ENCODE measurements around the gene NGB.

NGB gene

DNA sequence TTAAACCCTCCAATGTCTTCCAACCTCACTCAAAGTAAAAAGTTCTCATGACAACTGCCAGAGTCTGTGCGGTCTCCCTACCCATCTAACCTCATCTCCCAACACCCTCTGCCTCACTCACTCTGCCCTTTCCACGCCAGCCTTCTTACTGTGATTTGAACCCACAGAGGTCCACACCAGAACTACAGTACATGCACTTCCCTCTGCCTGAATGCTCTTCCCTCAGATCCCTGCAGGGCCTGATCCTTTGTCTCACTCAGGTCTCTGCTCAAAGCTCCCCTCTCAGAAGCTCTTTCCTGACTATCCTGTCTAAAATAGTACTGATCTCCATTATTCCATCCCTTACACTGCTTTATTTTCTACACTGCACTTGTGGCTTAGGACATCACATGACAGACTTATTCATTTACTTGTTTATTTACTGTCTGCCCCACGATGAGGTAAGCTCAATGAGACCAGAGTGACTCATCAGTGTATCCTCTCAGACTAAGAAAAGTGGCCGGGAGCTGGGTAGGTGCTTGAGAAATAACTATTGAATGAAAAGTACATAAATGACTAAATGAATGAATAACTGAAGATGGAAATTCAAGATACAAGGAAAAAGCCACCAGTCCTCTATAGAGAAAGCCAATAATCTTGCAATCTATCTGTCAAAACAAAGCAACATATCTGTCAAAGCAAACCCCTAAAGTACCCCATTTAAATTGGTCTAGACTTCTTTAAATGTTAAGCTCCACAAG, 32.6 kb upstream of the NGB start:
- no peak overlapping the region for H3K4me3 ChIP-seq (ENCODE audit: low read length)
- no peaks in the 10 kb centered on the region for H3K36me3 ChIP-seq (ENCODE audit: control insufficient read depth, low read length)
- no peaks in the 10 kb centered on the region for H3K9me2 ChIP-seq (replicated peaks; ENCODE audit: control insufficient read depth, low read length)
- H3K27ac ChIP-seq (ENCODE audit: low read depth, low read length): no peak overlapping the region
- TF ChIP-seq CTCF (IDR thresholded peaks at IDR 0.05; ENCODE audit: low read depth, low read length, poor library complexity, severe bottlenecking): no peak
- TF ChIP-seq EZH2phosphoT487 (IDR thresholded peaks at IDR 0.05; ENCODE audit: borderline replicate concordance, low read length): no peak
- H3K27me3 ChIP-seq (ENCODE audit: control insufficient read depth, low read length): no peaks in the 10 kb centered on the region
- H4K20me1 ChIP-seq (ENCODE audit: control insufficient read depth, insufficient read depth, low read depth, low read length): no peaks in the 10 kb centered on the region
- H3F3A ChIP-seq (ENCODE audit: control insufficient read depth, insufficient read depth): no peaks in the 10 kb centered on the region
- no peaks in the 10 kb centered on the region for H3K79me2 ChIP-seq (ENCODE audit: control insufficient read depth, low read length)
- H3K4me2 ChIP-seq (ENCODE audit: low read length): no peak overlapping the region
- H3K9me3 ChIP-seq (ENCODE audit: control insufficient read depth, insufficient read depth, low read length): no peaks in the 10 kb centered on the region
- H3K4me1 ChIP-seq (ENCODE audit: control insufficient read depth, low read length): no peaks in the 10 kb centered on the region

DNA sequence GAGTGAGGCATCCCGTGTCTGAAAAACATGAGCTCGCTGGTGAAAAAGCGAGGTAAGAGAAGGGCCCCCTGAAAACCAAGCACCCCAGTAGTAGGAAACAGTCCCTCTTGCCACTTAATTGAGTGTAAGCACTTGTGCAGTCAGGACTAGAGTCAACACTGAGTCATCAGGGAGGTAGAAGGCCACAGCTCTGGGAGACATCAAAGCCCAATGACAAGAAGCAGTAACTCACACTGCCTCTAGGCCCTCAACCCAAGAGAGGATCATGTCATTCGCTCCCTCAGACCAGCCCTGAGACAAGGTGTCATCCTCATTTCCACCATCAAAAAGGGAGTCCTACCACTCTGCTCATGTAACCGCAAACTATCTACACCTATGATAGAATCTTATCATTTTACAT, 31.9 kb upstream of the NGB start:
- Histone ChIP-seq H3K9me2 (replicated peaks; ENCODE audit: control insufficient read depth, low read length) (no peaks in the 10 kb centered on the region), H3K9me3 (ENCODE audit: control insufficient read depth, insufficient read depth, low read length) (no peaks in the 10 kb centered on the region), H3K27me3 (ENCODE audit: control insufficient read depth, low read length) (no peaks in the 10 kb centered on the region), H3F3A (ENCODE audit: control insufficient read depth, insufficient read depth) (no peaks in the 10 kb centered on the region), H4K20me1 (ENCODE audit: control insufficient read depth, insufficient read depth, low read depth, low read length) (no peaks in the 10 kb centered on the region), H3K79me2 (ENCODE audit: control insufficient read depth, low read length) (no peaks in the 10 kb centered on the region), H3K27ac (ENCODE audit: low read depth, low read length) (no peak overlapping the region), H3K4me3 (ENCODE audit: low read length) (no peak overlapping the region), H3K4me1 (ENCODE audit: control insufficient read depth, low read length) (no peaks in the 10 kb centered on the region), H3K36me3 (ENCODE audit: control insufficient read depth, low read length) (no peaks in the 10 kb centered on the region; the same call in 1 of the 2 replicates), H3K4me2 (ENCODE audit: low read length) (no peak overlapping the region)
- TF ChIP-seq CTCF (IDR thresholded peaks at IDR 0.05; ENCODE audit: low read depth, low read length, poor library complexity, severe bottlenecking) (no peak), EZH2phosphoT487 (IDR thresholded peaks at IDR 0.05; ENCODE audit: borderline replicate concordance, low read length) (no peak)

DNA sequence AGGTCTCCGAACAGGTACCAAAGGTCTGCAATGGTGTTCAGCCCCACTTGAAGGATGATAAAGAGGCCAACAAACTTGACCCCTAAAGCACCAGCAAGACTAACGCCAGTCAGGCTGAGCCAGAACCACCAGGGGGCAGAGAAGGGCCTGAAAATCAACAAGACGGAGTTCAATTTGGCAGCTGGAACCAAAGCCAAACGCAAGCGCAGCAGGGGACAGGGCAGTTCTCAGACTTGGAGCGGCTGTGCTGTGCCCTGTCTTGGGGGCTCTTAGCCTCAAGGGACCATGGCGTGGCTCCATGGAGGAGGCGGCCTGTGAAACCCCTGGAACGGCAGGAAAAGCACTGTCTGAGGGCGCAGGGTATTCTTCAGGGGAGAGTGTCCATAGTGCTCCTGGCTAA, 30.1 kb upstream of the NGB start:
- Histone ChIP-seq H3K9me2 (replicated peaks; ENCODE audit: control insufficient read depth, low read length) (no peaks in the 10 kb centered on the region), H3K27ac (ENCODE audit: low read depth, low read length) (no peak overlapping the region), H4K20me1 (ENCODE audit: control insufficient read depth, insufficient read depth, low read depth, low read length) (no peaks in the 10 kb centered on the region), H3K4me1 (ENCODE audit: control insufficient read depth, low read length) (no peaks in the 10 kb centered on the region), H3K27me3 (ENCODE audit: control insufficient read depth, low read length) (no peaks in the 10 kb centered on the region), H3K36me3 (ENCODE audit: control insufficient read depth, low read length) (no peaks in the 10 kb centered on the region; the same call in 1 of the 2 replicates), H3K9me3 (ENCODE audit: control insufficient read depth, insufficient read depth, low read length) (no peaks in the 10 kb centered on the region), H3K79me2 (ENCODE audit: control insufficient read depth, low read length) (no peaks in the 10 kb centered on the region), H3K4me2 (ENCODE audit: low read length) (no peak overlapping the region), H3F3A (ENCODE audit: control insufficient read depth, insufficient read depth) (no peaks in the 10 kb centered on the region), H3K4me3 (ENCODE audit: low read length) (no peak overlapping the region)
- TF ChIP-seq CTCF (IDR thresholded peaks at IDR 0.05; ENCODE audit: low read depth, low read length, poor library complexity, severe bottlenecking): peak; percentile 94
- TF ChIP-seq EZH2phosphoT487 (IDR thresholded peaks at IDR 0.05; ENCODE audit: borderline replicate concordance, low read length): no peak
